HG02852 (cell line): ENCODE results near the gene TTC13.
"Not testable (repeated sequence)": the region's sequence is repeated elsewhere in the genome, so short reads cannot be mapped to it uniquely, and the experiment has no call there.

ENCODE experiments used
- ATAC-seq: cut with Tn5 transposase; IDR thresholded peaks from one replicate; pipeline ENCODE4 v1.9.1; 2021; ENCODE audit warnings: mild to moderate bottlenecking, moderate library complexity; ENCODE audit not compliant: unreplicated experiment

The TTC13 gene

DNA sequence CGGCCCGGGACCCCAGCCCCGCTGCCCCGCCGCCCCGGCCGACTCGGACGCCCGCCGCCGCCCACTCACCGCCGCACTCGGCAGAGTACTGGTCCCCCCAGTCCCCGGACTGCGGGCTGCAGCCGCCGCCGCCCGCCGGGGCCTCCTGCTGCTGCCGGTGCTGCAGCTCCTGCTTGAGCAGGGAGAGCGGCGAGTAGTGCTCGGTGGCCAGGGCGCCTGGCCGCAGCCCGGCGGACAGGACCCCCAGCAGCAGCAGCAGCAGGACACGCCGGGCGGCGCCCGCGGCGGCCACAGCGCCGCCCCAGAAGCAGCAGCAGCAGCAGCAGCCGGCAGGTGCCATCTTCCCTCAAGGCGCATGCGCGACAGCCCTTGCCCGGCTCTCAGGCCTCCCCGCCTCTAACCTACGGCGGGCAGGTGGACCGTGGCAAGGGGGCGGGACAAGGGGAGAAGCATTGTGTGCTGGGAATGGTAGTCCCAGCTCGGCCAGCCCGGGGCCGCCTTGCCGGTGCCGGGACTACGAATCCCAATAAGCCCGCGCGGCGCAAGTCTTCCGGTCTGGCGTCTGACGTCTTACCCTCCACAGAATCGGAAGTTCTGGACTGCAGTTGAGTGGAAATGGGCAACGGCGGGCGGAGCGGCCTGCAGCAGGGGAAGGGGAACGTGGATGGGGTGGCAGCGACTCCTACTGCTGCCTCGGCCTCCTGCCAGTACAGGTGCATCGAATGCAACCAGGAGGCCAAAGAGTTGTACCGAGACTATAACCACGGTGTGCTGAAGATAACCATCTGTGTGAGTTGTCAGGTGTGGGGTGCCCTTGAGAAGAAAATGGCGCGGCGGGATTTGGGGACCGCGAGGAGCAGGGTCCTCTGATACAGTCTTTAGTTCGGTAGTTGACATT, at the start of gene TTC13, which contains the start of gene ARV1:
Gene TTC13, minus strand, starts transcription at position 371 of the 898 bp plus-strand sequence. Its CDS starts 31 bp downstream, at position 340.
Gene ARV1, plus strand, starts transcription at position 604 of the 898 bp plus-strand sequence. Its CDS starts 12 bp downstream, at position 616.
- peak; percentile 94 for ATAC-seq

GRCh38 chr1:231027971-231028370, 49.3 kb upstream of the TTC13 start:
- no peak for ATAC-seq

GRCh38 chr1:231027136-231027925, 48.7 kb upstream of the TTC13 start:
- no peak for ATAC-seq

- ATAC-seq = no peak
These were observed 47.9 kb upstream of the TTC13 start for GRCh38 chr1:231026576-231026975.

- ATAC-seq = no peak
These were observed 44.5 kb upstream of the TTC13 start for GRCh38 chr1:231023150-231023549.

DNA sequence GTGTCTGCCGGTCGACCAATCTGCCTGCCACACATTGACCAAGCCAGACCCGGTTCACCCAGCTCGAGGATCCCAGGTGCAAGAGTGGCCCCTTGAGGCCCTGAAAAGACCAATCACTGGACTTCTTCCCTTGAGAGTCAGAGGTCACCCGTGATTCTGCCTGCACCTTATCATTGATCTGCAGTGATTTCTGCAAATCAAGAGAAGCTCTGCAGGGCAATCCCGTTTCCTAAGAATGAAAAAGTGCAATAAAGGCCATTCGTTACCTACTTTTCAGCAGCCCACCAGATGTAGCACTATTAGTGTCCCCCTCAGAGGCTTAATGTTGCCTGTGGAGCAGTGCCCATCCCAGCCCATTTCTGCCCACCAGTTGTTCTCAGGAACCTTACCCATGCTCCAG, 43.9 kb upstream of the TTC13 start:
- not testable (repeated sequence) for ATAC-seq

GRCh38 chr1:231021540-231022031, 42.9 kb upstream of the TTC13 start:
- ATAC-seq = no peak

- no peak for ATAC-seq
These were observed 42.2 kb upstream of the TTC13 start for GRCh38 chr1:231020816-231021215.

- ATAC-seq = no peak
These were observed 41.5 kb upstream of the TTC13 start for GRCh38 chr1:231020139-231020601.

GRCh38 chr1:231019711-231020110, 41.0 kb upstream of the TTC13 start:
- no peak for ATAC-seq

GRCh38 chr1:231016966-231017365, 38.3 kb upstream of the TTC13 start:
- no peak for ATAC-seq

- ATAC-seq = no peak
These were observed 37.6 kb upstream of the TTC13 start for GRCh38 chr1:231016234-231016633.

- ATAC-seq = no peak
These were observed 34.8 kb upstream of the TTC13 start for GRCh38 chr1:231013391-231014015.

- no peak for ATAC-seq
These were observed 33.3 kb upstream of the TTC13 start for GRCh38 chr1:231011963-231012362.

- no peak for ATAC-seq
These were observed 32.7 kb upstream of the TTC13 start for GRCh38 chr1:231011360-231011759.

- ATAC-seq = not testable (repeated sequence)
These were observed 28.9 kb upstream of the TTC13 start for GRCh38 chr1:231007535-231007934.

DNA sequence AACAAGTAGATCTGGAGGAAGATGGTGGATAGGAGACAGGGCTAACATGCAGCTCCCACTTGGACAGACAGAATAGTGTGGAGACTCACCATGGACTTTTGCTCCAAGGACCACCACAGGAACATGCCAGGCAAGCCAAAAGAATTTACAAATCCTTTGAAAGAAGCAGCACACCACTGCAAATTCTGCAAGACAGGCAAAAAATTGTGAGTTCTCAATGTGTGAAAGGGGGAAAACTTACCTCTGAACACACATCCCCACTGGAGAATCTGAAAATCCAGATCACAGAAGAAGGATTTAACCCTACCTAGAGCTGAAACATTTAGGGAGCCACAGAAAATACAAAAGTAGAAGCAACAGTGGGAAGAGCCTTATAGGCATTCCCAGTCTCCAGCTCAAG, 23.2 kb upstream of the TTC13 start:
- ATAC-seq = no peak

- ATAC-seq = no peak
These were observed 22.0 kb upstream of the TTC13 start for GRCh38 chr1:231000639-231001038.

GRCh38 chr1:231000201-231000600, 21.5 kb upstream of the TTC13 start:
- ATAC-seq = no peak

GRCh38 chr1:230994860-230995259, 16.2 kb upstream of the TTC13 start:
- ATAC-seq = no peak
